Liver (tissue), 3 donors: Measurements from ENCODE around the gene ARHGDIB.

Source experiments
- NR2F2 ChIP-seq: IDR thresholded peaks from 2 replicates; pipeline ENCODE4 v1.6.1; 2016; ENCODE audit warnings: antibody characterized with exemption
- TF ChIP-seq, protein P1 (sequence below): fragments of 150-350 bp; IDR thresholded peaks from 2 replicates; pipeline ENCODE4 v1.5.1; 2017; ENCODE audit warnings: improper control_type of control experiment, low read depth, low read length; ENCODE audit not compliant: missing input control
- donor health status: healthy.
- donor health status: healthy.

DNA sequence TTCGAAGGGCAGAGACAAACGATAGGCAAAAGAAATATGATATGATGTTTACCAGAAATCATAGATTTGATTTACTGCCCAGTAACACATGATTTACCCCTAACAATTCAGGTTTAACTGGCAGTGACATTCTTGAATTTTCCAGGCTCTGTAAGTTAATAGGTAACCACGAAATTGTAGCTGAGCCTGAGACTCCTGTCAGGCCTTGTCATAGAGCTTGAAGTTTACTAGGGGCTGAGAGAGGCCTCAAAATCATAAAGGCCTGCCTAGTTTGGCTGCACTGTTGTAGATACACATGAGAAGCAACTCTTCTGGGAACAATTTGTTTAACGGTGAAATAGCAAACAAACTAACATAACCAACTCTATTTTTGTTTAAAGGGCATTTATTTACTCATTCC, 26.4 kb downstream of the ARHGDIB start:
- TF ChIP-seq NR2F2 = no peak
- TF ChIP-seq, protein P1, sequence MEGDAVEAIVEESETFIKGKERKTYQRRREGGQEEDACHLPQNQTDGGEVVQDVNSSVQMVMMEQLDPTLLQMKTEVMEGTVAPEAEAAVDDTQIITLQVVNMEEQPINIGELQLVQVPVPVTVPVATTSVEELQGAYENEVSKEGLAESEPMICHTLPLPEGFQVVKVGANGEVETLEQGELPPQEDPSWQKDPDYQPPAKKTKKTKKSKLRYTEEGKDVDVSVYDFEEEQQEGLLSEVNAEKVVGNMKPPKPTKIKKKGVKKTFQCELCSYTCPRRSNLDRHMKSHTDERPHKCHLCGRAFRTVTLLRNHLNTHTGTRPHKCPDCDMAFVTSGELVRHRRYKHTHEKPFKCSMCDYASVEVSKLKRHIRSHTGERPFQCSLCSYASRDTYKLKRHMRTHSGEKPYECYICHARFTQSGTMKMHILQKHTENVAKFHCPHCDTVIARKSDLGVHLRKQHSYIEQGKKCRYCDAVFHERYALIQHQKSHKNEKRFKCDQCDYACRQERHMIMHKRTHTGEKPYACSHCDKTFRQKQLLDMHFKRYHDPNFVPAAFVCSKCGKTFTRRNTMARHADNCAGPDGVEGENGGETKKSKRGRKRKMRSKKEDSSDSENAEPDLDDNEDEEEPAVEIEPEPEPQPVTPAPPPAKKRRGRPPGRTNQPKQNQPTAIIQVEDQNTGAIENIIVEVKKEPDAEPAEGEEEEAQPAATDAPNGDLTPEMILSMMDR = no peak
